GM21723 (cell line): ENCODE data around the gene PROX2.

Source experiments
- ATAC-seq: cut with Tn5 transposase; IDR thresholded peaks from one replicate; pipeline ENCODE4 v1.9.1; 2021; ENCODE audit warnings: mild to moderate bottlenecking, moderate library complexity; ENCODE audit not compliant: unreplicated experiment

The PROX2 gene

DNA sequence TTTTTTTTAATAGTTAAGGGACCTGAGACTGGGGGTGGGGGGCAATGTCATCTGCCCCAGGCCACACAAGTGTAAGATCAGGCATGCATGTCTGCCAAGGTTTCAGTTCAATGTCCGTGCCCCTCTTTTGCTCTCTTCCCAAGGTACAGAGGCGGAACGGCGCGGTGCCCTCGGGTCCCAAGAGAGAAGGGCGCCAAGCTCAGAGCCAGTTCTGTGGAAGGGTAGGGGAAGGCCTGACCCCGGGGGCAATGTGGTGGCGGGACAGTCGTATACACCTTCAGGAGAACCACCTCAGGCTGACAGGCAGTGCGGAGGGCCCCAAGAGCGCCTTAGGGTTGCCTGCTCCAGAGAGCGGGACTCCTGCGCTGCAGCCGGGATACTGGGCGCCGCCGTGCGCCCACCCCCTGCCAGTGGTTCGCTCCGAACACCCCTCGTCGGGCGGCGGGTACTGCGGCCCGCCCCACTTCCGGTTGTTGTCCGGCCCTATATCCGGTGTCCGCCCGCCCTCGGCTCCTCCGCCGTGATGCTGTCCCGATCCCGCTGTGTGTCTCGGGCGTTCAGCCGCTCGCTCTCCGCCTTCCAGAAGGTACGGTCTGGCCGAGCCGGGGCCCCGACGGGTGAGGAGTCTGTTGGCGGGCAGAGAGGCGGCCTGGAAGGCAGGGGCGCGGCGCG is 5.6 kb upstream of the PROX2 start, which contains the start of gene DLST:
DLST (plus strand) TSS at position 486 of the 672 bp plus-strand sequence; CDS start at position 524, 38 bp downstream.
- ATAC-seq = peak; percentile 93

DNA sequence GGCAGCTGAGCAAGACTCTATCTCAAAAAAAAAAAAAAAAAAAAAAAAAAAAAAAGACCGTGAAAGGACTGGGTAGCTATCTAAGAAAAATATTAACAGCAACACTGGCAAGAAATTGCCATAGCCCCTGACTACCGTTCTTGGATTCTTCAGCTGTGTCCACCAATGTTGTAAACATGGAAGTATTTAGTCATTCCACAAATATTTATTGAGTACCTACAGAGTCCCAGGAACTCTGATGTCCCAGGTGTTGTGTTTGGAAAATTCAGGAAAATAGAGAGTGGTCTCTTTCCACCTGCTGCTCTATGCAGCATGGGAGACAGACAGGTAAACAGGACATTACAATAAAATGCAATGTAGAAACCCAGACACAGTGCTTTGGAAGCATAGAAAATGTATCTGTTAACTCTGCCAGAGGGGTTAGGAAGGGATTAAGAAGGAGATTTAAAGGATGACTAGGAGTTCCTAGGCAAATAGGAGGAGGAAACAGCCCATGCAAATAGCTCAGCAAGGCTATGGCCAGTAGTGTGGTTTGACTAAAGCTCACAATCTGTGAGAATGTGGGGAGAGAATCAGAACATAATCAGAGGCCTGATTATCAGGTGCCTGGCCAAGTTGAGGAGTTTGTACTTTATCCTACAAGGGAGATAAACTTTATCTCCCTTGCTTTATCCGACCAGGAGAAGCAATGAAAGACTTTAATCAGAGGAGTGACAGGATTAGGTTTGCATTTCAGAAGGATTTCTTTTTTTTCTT is 3.7 kb upstream of the PROX2 start:
- no peak for ATAC-seq

DNA sequence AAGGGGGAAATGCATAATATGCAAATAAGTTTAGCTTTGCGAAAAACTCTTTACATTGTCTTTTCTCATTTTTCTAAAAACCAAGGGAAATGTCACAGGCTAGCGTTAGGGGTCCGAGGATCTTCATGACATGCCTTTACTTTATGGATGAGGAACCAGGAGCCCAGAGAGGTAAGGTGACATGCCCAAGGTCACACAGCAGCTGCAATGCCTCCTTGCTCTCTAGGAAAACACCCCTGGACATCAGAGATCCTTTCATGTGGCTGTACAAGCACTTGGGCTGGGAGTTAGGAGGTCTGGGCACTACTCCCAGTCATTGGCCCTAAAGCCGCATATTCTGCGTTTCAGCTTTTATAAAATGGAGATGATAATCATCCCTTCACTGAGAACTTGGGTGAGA is 741 bp downstream of the PROX2 start:
- ATAC-seq = no peak

DNA sequence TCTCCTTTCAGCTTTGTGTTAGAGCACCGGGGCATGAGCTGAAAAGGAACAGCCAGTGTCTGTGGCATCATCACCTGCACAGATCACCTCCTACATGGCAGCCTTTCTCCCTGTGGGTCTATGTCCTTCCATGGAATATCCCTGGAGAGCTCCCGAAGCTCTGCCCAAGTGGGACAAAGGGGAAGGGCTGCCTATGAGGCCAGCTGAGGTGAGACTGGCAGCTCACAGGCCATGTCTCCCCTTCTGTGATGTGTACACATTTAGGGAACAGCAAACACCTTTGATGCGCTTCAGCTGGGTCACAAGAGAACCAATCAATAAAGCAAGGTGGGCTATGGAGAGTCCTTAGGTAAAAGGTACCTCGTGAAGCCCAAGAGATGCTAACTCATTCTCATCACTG is 4.1 kb downstream of the PROX2 start:
- ATAC-seq = no peak

DNA sequence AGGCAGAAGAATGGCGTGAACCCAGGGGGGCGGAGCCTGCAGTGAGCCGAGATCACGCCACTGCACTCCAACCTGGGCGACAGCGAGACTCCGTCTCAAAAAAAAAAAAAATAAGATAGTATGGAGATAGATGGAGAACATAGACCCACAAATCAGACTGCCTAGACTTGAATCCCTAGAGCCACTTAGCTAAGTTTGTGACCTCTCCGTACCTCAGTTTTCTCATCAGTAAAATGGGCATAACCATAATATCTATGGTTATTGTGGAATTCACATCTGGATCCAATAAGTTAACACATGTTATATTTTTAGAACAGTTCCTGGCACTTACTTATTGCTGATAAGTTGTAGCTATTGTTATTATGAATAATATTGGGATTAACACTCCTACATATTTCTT is 7.2 kb downstream of the PROX2 start:
- no peak for ATAC-seq

DNA sequence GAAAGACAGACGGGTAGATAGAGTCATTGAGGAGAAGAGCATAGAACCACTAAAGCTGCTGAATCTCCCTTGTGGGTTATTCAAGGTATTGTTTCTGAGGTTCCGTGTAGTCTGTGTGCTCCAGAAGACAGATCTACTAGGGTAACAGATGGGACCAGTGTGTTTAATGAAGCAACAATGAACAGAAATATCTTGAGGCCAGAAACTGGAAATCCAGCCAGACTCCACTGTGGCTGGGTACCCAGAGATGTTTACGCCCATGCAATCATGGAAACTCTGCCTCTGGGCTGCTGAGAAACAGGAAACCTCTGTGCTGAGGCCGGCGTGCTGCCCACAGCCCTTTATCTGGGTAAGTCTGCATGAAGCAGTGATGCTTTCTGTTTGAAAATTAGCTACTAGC is 8.3 kb downstream of the PROX2 start:
- ATAC-seq = no peak

DNA sequence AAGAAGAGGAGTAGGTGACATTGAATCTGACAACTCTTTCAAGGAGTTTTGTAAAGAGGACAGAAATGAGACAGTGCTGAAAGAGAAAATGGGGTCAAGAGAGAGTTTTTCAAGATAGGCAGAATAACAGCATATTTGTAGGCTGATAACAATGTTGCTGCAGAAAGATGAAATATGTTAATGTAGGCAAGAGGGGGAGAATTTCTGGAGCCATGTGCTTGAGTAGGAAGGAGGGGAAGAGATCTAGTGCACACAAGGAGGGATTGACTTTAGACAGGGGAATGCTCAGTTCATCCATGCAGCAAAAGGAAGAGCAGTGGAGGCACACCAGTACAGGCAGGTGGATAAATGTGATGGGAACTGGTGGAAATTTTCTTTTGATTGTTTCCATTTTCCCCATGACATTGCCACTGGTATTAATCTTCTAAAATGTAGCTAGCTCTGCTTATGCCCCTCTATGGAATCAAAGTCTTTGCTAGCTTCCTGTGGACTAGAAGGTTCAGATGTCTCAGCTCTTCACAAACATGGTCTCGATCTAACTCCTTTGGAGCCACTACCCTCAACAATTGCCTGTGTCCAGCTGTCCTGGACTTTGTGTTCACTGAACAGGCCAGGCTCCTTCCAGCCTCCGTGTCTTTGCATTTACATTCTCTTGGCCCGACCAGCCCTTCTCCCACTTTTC is 9.1 kb downstream of the PROX2 start:
- ATAC-seq = no peak

DNA sequence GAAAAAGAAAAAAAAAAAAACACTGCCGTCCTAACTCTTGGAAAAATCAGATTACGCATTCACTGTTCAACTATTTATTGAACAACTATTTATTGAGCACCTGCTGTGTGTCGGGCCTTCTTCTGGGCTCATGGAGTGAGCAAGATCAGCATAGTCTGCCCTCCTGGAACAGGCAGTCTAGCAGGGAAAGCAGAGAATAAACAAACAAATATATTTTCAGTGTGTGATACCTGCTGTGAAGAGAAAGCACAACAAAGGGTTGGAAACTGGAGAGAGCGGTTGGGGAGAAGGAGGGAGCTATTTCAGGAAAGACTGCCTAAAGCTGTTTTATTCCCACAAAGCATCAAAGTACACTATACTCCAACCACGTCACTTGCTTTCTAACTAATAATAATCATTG is 10.8 kb downstream of the PROX2 start:
- no peak for ATAC-seq

DNA sequence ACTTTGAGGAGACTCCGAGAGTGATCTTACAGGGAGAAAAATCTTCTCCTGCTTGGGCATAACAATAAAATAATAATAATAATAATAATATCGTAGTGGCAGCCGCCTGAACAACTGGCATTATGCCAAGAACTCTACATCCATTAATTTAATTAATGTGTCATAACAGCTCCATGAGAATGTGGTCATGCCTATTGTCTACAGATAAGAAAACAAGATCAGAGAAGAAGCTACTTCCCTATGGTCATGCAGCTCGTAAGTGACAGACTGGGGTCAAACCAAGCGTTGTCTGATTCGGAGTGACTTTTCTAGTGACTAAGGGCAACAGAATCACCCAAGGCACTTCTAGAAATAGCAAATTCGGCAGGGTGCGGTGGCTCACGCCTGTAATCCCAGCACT is 11.7 kb downstream of the PROX2 start:
- no peak for ATAC-seq

DNA sequence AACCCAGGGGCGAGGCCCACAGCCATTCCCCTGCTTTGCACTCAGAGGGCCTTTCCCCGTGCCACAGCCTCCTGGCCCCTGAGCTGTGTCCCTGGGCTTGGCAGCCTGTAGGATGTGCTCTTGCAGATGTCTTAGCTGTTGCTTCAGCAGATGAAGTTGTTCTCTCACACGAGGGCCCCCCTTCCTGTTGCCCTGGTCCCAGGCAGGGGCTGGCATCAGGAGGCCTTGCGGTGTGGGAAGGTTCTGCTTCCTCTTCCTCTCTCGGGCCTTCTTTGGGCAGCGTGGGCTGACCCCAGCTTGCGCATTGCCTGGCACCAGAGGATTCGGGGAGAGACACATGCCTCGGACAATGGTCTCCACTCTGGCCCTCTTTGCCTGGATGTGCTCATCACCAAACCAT is 12.7 kb downstream of the PROX2 start:
- no peak for ATAC-seq

DNA sequence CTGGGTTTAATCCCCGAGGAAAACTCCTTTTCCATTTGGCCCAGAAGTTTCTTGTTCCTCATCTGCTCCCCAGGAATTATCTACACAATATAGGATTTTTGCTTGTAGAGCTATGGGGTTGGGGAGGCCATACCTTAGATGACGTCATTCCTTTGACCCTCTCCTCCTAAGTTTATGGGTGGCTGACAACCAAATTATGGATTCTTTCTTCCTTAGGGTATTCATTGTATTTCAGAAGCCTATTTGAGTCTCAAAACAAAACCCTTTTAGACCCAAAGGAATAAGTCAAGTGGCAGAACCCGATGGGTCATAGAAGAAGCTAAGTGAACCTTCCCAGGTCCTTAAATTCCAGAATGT is 14.2 kb downstream of the PROX2 start:
- ATAC-seq = no peak

DNA sequence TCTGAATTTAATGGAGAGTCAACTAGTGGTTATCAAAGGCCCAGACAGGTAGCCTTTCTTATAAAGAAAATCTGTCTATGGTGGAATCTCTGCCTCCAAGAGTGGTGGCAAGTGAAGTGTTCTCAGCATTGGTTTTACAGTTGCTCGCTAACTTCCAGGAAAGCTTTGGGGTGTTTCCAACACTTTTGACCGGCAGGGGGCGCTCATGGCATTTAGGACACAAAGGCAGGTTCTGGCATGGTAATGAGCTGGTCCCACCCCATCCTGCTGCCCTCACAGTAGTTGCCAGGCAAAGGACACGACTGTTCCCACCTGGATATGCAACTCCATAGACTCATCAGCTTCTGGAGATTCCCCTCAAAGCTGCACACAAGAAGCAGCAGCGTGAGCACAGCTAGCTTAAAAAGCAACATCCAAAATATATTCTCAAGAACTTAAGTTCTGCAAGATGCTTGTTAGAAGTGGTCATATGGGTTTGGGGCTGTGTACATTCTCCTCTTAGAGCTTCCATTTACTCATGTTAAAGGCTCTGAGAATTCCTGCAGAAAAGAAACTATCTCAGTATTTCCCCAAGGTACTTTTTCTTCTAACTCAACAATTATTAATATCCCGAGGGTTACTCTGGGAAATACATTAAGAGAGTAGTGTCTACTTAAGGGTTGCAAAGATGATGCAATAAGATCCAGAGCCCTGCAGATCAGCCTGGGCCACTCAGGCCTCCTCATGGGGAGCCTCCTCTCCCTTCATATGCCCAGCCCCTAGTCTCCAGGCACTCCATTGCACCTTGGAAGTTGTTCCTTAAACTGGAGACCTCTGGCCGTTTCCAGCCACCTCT is 14.8 kb downstream of the PROX2 start:
- ATAC-seq = peak; percentile 61

DNA sequence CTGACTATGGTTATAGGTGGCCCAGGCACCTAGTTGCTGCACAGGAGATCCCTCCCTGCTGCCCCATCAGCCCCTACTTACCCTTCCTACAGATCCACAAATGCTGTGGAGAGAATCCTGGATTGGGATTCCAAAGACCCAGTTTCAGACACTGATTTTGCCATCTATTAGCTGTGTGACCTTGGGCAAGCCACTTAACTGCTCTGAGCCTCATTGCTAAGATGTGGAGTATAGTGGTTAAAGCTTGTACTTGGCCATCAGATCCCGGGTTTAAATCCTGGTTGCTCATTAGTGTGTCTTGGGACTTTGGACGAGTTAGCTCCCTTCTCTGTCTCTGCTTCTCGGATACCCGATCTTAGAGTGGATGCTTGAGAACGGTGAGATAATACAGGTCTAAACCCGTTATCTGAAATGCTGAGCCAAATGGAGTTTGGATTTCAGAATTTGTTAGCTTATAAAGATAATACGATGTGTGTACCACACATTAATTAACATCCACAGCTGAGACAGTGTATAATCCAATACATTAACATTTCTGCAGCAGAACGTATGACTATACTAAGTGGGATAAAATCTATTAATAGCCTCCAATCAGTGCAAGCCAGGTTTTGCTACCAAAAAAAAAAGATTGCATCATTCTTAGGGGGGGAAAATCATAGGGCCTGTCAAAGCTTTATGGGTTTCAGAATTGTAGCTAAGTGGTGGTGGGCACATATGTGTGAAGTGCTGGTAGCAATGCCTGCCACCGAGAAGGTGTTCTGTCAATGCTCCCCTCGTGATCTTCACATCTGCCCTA is 16.0 kb downstream of the PROX2 start:
- ATAC-seq = no peak

DNA sequence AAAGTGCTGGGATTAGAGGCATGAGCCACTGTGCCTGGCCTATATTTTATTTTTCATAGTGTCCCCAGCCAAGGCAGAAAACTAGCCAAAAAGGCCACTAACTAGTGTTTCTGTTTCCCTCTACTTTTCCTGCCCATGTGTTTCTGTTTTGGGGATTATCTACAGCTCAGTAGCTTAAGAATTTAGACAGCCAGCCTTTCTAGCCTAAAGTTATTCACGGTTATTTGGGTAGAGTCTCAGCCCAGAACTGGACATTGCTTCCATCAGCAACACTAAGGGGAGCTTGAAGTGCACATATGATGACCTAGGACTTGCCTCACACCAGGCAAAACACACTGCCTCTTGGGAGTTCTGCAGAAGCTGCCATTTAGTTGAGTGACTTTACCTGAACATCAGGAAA is 17.9 kb downstream of the PROX2 start:
- ATAC-seq = no peak

DNA sequence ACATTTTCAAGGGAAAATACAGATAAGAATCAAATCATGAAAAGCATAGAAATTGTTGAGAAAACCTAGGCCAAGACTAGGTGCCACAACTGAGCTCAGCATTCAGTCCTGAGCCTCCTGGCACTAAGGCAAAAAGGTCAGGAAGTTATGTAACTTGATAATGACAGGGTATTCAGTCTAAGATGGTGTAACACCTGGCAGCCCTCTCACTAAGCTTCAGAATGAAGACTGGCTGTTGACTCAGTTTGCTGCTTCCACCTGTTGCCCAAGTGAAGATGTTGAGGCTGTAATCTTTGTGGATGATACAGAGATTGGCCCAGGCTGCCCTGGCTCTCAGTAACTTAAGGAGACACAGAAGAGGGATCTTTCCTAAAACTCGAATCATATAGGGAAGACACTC is 19.6 kb downstream of the PROX2 start:
- no peak for ATAC-seq

DNA sequence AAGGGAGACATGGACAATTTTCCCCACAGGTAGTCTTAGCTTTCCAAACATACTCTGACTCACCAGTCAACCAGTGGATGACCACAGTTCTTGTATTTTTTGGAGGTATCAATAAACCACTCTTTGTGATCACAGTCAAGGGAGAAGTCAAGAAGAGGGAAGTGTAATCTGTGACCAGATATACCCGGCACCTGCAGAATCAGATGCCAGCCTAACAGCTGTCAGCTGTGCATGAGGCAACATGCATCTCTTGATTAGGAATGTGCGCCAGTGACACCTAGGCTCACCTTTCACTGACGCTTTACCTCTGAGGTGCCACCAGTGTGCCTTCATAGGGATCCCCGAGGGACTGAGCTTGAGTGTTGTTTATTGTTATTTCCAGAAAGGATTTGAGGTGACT is 20.0 kb downstream of the PROX2 start:
- ATAC-seq = no peak

DNA sequence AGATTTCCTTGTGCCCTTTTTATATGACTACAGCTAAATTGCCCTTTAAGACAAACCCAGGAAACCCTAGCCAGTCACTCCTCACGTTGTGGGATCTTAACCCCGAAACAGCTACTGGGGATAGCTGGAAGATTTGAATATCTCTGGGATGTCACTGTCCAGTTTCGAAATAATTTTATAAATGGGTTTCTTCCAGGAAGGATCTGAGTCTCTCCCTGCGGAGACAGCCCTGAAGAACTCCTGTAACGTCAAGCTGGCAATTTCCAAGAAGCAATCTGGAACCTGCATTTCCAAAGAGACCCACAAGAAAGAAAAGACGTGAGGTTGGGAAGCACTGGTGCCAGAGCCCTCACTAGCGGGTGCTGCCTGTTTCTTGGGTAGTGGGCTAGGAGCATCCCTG is 20.9 kb downstream of the PROX2 start:
- ATAC-seq = no peak

DNA sequence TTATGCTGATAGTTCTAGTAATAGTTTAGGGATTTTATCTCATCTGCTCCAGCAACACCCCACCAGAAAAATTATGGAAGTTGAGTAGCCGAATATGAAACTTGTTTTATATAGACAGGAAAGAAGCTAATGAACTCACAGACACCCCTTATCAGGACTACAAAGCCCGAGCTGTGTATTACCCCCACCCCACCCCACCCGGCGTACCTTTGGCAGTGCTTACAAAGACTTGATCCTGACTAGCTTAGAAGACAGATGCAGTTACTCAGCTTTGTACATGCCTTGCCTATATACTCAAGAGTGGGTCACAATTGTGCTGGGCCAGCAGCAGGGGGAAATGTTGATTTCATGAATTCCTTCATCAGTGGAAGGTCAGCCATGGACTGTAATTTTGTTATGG is 22.4 kb downstream of the PROX2 start:
- no peak for ATAC-seq

DNA sequence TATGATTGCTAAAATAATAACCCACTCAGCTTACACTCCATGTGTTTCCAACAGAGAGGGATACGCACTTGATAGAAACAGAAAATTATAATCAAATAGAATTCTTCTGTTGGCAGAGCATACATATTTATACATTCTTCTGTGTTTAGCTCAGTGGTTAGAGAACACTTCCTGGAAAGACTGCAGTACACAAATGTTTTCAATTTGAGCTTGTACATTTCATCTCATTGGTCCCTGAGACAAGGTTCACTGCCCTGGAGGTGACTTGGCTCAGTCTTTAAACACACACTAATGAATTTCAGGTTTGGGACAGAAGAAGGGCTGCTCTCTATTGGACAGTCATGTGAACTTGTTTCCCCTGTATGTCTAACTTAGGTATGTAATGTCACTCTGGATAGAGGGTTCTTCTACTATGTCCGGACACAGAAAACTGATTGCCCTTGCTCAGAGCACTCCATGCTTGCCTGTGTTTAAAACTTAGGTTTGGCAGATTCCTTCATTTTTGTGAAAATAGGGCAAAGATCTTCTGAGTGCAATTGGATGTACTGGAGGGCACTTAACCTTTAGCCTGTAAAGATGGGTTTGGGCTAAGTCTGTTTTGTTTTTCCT is 22.9 kb downstream of the PROX2 start:
- no peak for ATAC-seq

DNA sequence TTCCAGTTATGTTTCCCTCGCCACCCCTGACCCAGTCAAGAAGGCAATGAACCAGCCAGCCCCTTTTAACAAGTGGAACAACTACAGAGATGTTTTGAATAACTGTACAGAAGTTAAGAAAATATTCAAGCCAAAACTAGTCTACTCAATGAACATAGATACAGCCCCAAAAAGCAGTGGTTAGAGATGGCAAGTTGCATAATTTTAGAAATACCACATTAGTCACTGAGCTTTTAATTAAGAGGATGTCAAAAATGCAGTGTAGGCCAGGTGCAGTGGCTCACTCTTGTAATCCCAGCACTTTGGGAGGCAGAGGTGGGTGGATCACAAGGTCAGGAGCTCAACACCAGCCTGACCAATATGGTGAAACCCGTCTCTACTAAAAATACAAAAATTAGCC is 27.2 kb downstream of the PROX2 start:
- no peak for ATAC-seq
